Smooth muscle cell of trachea (primary cell): ENCODE results near the gene ATP6V1C2. TPM values are rescaled to one million over a fixed set of nuclear protein-coding genes. Genes with fewer than 3 reads are reported as not detected.

Source experiments
- total RNA-seq: library from RNA; depleted of rRNA; stranded (reverse); fragments of >200 nt; gene quantifications from 2 replicates; pipeline ENCODE4 v1.2.1, GENCODE V29; 2014

The ATP6V1C2 gene
- under 0.01 TPM in 1 of 2 replicates, not detected in the other for total RNA-seq

GRCh38 chr2:10721396-10722251 lies at the start of gene ATP6V1C2:
ATP6V1C2 (plus strand) TSS chr2:10721630; CDS start chr2:10722850, 1,220 bp downstream.

GRCh38 chr2:10812362-10813162 lies 91.1 kb downstream of the ATP6V1C2 start, which contains the start of gene PDIA6:
PDIA6 (minus strand) TSS chr2:10812785; CDS start chr2:10812696, 89 bp downstream.

Other genes with a start within 250 kb of the ATP6V1C2 start
- 34.7 and 38.5 TPM in 2 replicates for gene NOL10, start 31.7 kb upstream of the ATP6V1C2 start, total RNA-seq
- gene PDIA6, start 91.2 kb downstream of the ATP6V1C2 start, total RNA-seq: 488 and 549 TPM in 2 replicates
- 0.29 and 0.83 TPM in 2 replicates for gene KCNF1, start 190.3 kb downstream of the ATP6V1C2 start, total RNA-seq